HFF-Myc (cell line): ENCODE data around the gene NTRK2.

Source experiments
- DNase-seq: peaks from one replicate; pipeline ENCODE4 v3.0.0-alpha.2; 2011; ENCODE audit warnings: low read depth; ENCODE audit errors: extremely low read depth
- H3K4me3 ChIP-seq: replicated peaks from 2 replicates; pipeline ENCODE4 v1.5.1; 2011; ENCODE audit warnings: low read depth, mild to moderate bottlenecking, control low read depth, low read length
- TF ChIP-seq, protein P1 (sequence below): IDR thresholded peaks from 2 replicates; pipeline ENCODE4 v1.5.1; 2012; ENCODE audit warnings: mild to moderate bottlenecking, low read depth, low read length, control low read depth; ENCODE audit errors: missing control alignments

The NTRK2 gene

DNA sequence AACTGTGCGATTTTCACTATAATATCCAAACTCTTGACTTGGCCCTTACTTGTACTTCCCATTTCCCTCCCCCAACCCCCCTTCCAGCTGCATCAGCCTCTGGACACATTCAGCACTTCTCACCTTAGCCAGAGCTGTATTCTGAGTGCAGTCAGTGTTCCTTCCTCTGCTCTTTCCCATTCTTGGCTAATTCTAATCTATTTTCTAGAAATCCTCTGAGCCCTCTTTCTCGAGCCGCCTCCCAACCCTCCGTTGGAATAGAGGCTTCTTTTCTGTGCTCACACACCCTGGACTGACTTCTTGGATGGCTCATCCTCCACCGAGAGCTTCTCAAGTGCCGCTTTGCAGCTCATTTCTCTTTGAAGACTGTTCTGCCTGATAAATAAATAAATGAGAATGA lies 188.8 kb downstream of the NTRK2 start:
- DNase-seq = no peak
- TF ChIP-seq, protein P1, sequence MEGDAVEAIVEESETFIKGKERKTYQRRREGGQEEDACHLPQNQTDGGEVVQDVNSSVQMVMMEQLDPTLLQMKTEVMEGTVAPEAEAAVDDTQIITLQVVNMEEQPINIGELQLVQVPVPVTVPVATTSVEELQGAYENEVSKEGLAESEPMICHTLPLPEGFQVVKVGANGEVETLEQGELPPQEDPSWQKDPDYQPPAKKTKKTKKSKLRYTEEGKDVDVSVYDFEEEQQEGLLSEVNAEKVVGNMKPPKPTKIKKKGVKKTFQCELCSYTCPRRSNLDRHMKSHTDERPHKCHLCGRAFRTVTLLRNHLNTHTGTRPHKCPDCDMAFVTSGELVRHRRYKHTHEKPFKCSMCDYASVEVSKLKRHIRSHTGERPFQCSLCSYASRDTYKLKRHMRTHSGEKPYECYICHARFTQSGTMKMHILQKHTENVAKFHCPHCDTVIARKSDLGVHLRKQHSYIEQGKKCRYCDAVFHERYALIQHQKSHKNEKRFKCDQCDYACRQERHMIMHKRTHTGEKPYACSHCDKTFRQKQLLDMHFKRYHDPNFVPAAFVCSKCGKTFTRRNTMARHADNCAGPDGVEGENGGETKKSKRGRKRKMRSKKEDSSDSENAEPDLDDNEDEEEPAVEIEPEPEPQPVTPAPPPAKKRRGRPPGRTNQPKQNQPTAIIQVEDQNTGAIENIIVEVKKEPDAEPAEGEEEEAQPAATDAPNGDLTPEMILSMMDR = no peak
- no peak overlapping the region for H3K4me3 ChIP-seq

DNA sequence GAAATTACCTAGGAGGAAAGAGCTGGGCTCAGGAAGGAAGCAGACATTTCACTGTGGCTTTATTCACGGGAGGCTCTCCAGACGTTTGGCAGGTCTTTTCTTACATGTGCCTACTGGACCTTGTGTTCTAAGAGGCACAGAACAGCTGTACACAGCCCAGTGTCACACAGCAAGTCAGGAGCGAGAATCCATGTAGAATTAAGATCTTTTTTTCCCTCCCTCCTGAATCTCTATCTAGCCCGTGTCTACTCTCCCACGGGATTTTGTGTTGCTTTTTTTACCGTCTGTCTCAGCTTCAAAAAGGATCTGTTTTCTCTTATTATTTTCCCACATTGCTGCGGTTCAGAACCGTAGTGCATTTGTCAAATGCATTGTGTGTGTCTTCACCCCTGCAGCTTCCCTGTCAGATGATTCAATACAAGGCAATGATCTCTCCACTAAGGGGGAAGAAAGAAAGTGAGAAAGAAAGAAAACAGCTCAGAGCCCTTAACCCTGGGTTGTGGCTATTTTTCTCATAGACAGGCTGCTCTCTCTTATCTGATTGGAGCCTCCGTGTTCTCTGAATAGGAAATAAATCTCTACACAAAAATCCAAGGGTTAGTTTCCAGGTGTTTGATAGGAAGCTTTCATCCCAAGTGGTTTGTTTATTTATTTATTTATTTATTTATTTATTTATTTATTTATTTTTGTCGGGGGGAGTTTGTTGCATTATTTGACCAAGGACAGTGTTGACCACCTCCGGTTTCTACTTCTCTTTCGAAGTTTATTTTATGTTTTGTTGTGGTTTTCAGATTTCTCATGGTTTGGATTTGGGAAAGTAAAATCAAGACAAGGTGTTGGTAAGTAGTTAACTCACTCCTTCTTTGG lies 191.0 kb downstream of the NTRK2 start:
- DNase-seq = no peak
- TF ChIP-seq, protein P1 = no peak
- H3K4me3 ChIP-seq = no peak overlapping the region

DNA sequence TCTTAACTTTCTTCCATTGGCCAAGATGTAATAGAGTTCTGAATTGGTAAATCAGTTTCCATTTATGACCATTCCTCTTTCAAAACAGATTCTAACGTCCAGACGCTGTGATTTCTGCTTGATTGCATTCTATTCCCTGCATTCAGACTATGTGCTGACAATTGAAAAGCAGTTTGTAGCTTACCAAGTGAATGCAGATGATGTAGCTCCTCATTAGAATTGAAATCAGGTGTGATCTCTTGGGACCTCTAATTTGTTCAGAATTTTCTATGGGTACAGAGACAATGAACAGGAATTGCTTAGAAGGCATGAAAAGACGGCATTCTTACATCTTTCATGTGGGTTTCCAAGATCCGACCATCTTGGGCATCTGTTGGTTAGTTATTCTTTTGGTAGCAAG lies 191.9 kb downstream of the NTRK2 start:
- no peak for DNase-seq
- TF ChIP-seq, protein P1 = no peak
- H3K4me3 ChIP-seq = no peak overlapping the region

DNA sequence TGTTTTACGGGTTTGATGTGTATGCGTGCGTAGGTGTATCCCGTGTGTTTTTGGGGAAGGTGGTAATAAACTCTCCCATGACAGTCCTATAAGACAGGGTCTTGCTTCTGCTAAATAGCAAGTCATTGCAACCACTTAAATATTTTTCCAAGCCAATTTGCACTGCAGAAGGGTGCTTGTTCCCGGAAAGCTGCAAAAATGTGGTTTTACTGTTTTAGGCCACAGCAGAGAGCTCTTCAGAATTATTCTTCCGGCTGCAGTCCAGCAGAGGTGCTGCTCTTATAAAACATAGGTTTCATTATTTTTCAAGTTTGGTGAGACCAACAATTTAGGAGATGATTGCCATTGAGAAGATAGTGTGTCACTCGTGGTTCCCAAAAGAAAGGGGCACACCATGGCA lies 192.8 kb downstream of the NTRK2 start:
- H3K4me3 ChIP-seq = no peak overlapping the region
- DNase-seq = no peak
- TF ChIP-seq, protein P1 = no peak

DNA sequence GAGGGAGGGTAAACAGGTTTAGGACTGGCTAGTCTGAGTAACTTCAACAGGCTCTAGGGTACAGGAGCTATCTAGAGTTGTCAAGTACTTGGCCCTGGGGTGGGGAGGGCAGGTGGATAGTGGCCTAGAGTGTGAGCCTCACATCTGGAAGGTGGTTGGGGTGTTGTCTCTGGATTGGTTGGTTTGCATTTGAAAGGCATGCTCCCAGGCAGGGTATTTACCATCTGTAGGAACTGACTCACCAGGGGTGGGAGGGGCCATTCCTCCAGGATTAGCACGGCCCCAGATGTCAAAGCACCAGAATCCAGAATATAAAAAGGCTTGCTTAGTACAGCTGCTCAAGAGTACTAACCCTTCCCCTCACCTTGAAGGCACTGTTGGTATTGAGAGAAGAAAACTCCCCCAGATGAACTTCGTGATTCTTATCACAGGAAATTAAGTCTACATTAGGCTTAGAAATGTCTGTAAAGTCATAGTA lies 193.3 kb downstream of the NTRK2 start:
- TF ChIP-seq, protein P1 = no peak
- DNase-seq = peak; percentile 95
- H3K4me3 ChIP-seq = no peak overlapping the region

DNA sequence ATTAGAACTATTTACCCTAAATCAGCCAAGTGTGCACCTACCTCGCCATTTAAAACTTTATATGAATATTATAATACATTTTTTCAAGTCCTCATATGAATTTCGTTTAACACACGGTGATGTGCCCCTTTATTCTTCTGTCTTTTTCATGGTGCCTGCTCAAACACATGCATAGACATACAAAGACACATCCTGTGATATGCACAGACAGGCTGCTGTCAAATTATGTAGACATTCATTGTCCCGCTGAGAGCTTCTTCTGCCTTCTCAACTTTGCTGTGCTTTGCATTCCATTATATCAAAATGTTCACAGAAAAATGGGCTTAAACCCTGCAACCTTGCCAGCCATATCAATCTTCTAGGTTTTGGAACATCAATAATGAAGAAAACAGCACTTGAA lies 193.8 kb downstream of the NTRK2 start:
- no peak overlapping the region for H3K4me3 ChIP-seq
- TF ChIP-seq, protein P1 = no peak
- no peak for DNase-seq
